ENCODE data around the gene DHX9.

Gene DHX9

GRCh38 chr1:182802006-182802803 lies 36.9 kb upstream of the DHX9 start:
- TF ChIP-seq, protein P1, sequence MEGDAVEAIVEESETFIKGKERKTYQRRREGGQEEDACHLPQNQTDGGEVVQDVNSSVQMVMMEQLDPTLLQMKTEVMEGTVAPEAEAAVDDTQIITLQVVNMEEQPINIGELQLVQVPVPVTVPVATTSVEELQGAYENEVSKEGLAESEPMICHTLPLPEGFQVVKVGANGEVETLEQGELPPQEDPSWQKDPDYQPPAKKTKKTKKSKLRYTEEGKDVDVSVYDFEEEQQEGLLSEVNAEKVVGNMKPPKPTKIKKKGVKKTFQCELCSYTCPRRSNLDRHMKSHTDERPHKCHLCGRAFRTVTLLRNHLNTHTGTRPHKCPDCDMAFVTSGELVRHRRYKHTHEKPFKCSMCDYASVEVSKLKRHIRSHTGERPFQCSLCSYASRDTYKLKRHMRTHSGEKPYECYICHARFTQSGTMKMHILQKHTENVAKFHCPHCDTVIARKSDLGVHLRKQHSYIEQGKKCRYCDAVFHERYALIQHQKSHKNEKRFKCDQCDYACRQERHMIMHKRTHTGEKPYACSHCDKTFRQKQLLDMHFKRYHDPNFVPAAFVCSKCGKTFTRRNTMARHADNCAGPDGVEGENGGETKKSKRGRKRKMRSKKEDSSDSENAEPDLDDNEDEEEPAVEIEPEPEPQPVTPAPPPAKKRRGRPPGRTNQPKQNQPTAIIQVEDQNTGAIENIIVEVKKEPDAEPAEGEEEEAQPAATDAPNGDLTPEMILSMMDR (conservative IDR thresholded peaks at IDR 0.05; ENCODE audit: low read depth) = no peak
- H3K27ac ChIP-seq = peak overlapping the region; percentile 67; the same call in 1 of the 2 replicates
- ChIA-PET POLR2A (ENCODE audit: low non-redundant PET) (no interaction called here), CTCF (interaction anchor here (0.5 to 1.2 kb wide), 5 partner anchors 17 to 420 kb away, joined by 3 to 6 read pairs (median 4); no protein-coding TSS in a partner anchor)
- peak; percentile 77 for DNase-seq (ENCODE audit: low spot score)

DNA sequence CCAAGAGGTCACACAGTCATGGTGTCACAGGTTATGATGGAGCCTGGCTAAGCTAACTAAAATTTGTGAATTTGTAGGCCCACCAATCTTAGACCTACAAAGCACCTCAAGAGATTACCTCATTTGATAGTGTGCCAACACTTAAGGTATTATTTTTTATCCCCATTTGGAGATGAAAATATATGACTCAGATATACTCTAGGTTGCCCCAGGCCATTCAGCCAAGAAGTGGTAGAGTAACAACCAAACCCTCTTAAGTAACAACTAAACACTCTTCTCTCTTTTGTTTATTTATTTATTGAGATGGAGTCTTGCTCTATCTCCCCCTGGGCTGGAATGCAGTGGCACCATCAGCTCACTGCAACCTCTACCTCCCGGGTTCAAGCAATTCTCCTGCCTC lies 35.3 kb upstream of the DHX9 start:
- DNase-seq (ENCODE audit: low spot score) = peak; percentile 63
- CTCF ChIA-PET = no interaction called here
- H3K27ac ChIP-seq = no peak overlapping the region
- POLR2A ChIA-PET (ENCODE audit: low non-redundant PET) = no interaction called here
- TF ChIP-seq, protein P1 (conservative IDR thresholded peaks at IDR 0.05; ENCODE audit: low read depth) = no peak

DNA sequence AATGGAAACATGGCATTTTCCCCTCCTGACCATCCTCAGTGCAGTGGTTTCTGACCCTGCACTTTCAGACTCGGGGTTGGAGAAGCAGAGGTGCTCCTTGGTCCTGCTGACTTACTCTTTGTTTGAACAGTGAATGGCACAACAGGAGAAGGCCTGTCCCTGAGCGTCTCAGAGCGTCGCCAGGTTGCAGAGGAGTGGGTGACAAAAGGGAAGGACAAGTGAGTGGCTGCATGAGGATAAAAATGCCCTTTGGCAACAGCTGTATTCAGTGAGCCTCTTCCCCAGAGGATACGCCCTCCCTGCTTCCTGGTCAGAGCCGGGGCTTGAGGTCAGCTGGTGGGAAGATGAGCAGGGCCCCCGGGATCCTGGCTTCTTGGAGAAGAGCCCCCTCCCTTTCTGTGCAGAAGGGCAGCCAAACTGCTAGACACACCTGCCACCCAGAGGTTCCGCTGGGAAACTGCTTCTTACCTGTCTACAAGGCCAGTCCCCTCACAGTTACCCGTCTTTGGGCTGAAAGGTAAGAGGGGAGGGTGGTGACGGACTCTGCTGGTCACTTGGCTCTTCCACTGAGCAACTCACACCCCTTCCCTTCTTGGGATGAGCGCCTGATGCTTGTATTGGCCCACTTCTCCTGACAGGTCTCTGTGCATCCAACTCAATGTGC lies 33.0 kb upstream of the DHX9 start:
- ChIA-PET POLR2A (ENCODE audit: low non-redundant PET) (no interaction called here), CTCF (no interaction called here)
- H3K27ac ChIP-seq = no peak overlapping the region
- TF ChIP-seq, protein P1 (conservative IDR thresholded peaks at IDR 0.05; ENCODE audit: low read depth) = no peak
- no peak for DNase-seq (ENCODE audit: low spot score)

- ChIA-PET CTCF (interaction anchor here (0.8 kb wide), 1 partner anchor 212 kb away, joined by 3 read pairs; no protein-coding TSS in a partner anchor), POLR2A (ENCODE audit: low non-redundant PET) (no interaction called here)
- no peak for DNase-seq (ENCODE audit: low spot score)
- no peak overlapping the region for H3K27ac ChIP-seq
- TF ChIP-seq, protein P1 (conservative IDR thresholded peaks at IDR 0.05; ENCODE audit: low read depth) = no peak
These were observed 31.2 kb upstream of the DHX9 start for GRCh38 chr1:182807907-182808306.

- CTCF ChIA-PET = interaction anchor here (0.6 to 0.7 kb wide), 2 partner anchors 175 to 725 kb away, joined by 3 to 4 read pairs; no protein-coding TSS in a partner anchor
- H3K27ac ChIP-seq = no peak overlapping the region
- no peak for DNase-seq (ENCODE audit: low spot score)
- POLR2A ChIA-PET (ENCODE audit: low non-redundant PET) = no interaction called here
- TF ChIP-seq, protein P1 (conservative IDR thresholded peaks at IDR 0.05; ENCODE audit: low read depth) = no peak
These were observed 29.7 kb upstream of the DHX9 start for GRCh38 chr1:182809414-182809957.

DNA sequence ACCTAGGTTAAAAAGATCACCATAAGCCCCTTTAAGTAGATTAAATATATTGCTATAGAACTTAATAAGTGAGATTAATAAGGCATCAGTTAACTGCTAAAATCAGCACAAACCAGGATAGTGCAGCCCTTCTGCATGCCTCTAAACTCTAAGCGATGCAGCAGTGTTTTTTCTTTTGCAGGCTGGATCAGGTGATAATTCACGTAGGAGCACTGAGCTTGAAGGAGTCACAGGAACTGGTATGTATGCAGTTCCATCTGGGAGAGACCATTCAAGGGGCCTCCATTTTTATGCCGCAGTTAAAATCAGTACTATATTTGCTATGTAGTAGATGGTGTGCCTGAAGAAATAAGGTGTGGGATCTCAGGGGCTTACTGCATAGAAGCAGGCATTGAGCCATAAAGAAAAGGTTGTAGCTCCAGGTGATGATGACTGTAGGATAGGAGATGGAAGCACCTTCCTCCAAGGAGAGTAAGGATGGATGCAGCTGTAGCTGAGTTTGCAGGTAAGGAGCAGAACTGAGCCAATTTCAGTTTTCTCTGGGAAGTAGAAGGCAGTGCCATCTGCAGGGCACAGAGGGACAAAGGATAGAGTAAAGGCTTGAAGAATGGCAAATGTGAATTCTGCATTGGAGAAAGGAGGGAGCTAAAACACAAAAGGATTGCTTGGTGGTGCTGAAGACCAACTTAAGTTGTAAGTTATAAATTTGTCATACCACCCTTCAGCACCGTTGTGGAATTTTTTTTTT lies 27.0 kb upstream of the DHX9 start:
- TF ChIP-seq, protein P1 (conservative IDR thresholded peaks at IDR 0.05; ENCODE audit: low read depth) = no peak
- POLR2A ChIA-PET (ENCODE audit: low non-redundant PET) = no interaction called here
- no peak for DNase-seq (ENCODE audit: low spot score)
- CTCF ChIA-PET = interaction anchor here (0.7 to 1.2 kb wide), 3 partner anchors 11 to 1769 kb away, joined by 3 to 7 read pairs (median 6); no protein-coding TSS in a partner anchor
- no peak overlapping the region for H3K27ac ChIP-seq

Measured in RWPE1 (cell line).